Keratinocyte (primary cell): Measurements from ENCODE around the gene HOXC11. TPM values are rescaled to one million over a fixed set of nuclear protein-coding genes. Genes with fewer than 3 reads are reported as not detected.

Source experiments
- DNase-seq: peaks from one replicate; pipeline ENCODE4 v3.0.0-alpha.2; 2011; ENCODE audit warnings: low read depth, missing footprints, low spot score
- FAIRE-seq: peaks from 2 replicates; lab custom pipeline; 2011; peaks lifted over from hg19 to GRCh38; lab: Jason Lieb, UNC
- H2AFZ ChIP-seq: 2 replicates; pipeline ENCODE4 v1.6.0; 2012; ENCODE audit warnings: low read length, control low read depth, inconsistent platforms; ENCODE audit not compliant: control insufficient read depth
- H3K27ac ChIP-seq: 2 replicates; pipeline ENCODE4 v1.5.1; 2011; ENCODE audit warnings: low read length; ENCODE audit not compliant: control insufficient read depth, insufficient read depth
- H3K27me3 ChIP-seq: 3 replicates; pipeline ENCODE4 v1.6.0; 2011; ENCODE audit warnings: low read length; ENCODE audit not compliant: control insufficient read depth, insufficient read depth; ENCODE audit errors: extremely low read depth
- H3K36me3 ChIP-seq, 2 experiments: 2 replicates in 1 of 2; 3 replicates in 1 of 2; pipeline ENCODE4 v1.5.1; 2011; ENCODE audit warnings: low read length in 2 of 2, mild to moderate bottlenecking in 1 of 2; ENCODE audit not compliant: control insufficient read depth in 2 of 2, insufficient read depth in 2 of 2; ENCODE audit errors: extremely low read depth in 1 of 2
- H3K4me1 ChIP-seq: 3 replicates; pipeline ENCODE4 v1.5.1; 2011; ENCODE audit warnings: low read length; ENCODE audit not compliant: control insufficient read depth, insufficient read depth; ENCODE audit errors: extremely low read depth
- H3K4me2 ChIP-seq: 3 replicates; pipeline ENCODE4 v1.6.0; 2011; ENCODE audit warnings: low read depth, low read length; ENCODE audit not compliant: control insufficient read depth, insufficient read depth; ENCODE audit errors: extremely low read depth
- H3K4me3 ChIP-seq, 3 experiments: fragments of 200-600 bp in 1 of 3; sonication (generic) in 1 of 3; 2 replicates in 2 of 3; 3 replicates in 1 of 3; pipeline ENCODE4 v1.5.1; 2011 to 2016; ENCODE audit warnings: low read length in 3 of 3, mild to moderate bottlenecking in 3 of 3, control low read depth in 2 of 3, inconsistent platforms in 1 of 3, low read depth in 1 of 3, mixed read lengths in 1 of 3, mixed run types in 1 of 3, moderate library complexity in 1 of 3; ENCODE audit not compliant: control insufficient read depth in 2 of 3, insufficient read depth in 2 of 3; ENCODE audit errors: extremely low read depth in 1 of 3
- H3K79me2 ChIP-seq: 2 replicates; pipeline ENCODE4 v1.6.0; 2012; ENCODE audit warnings: low read length; ENCODE audit not compliant: control insufficient read depth, insufficient read depth
- H3K9ac ChIP-seq: 3 replicates; pipeline ENCODE4 v1.6.0; 2011; ENCODE audit warnings: low read length; ENCODE audit not compliant: control insufficient read depth, insufficient read depth; ENCODE audit errors: extremely low read depth
- H3K9me1 ChIP-seq: 3 replicates; pipeline ENCODE4 v1.6.0; 2011; ENCODE audit warnings: low read length; ENCODE audit not compliant: control insufficient read depth, insufficient read depth; ENCODE audit errors: extremely low read depth
- H3K9me3 ChIP-seq: 2 replicates; pipeline ENCODE4 v1.5.1; 2012; ENCODE audit warnings: low read depth, low read length; ENCODE audit not compliant: control insufficient read depth
- H4K20me1 ChIP-seq: 3 replicates; pipeline ENCODE4 v1.6.0; 2011; ENCODE audit warnings: low read length; ENCODE audit not compliant: control insufficient read depth, insufficient read depth; ENCODE audit errors: extremely low read depth
- EZH2 ChIP-seq: IDR thresholded peaks from one replicate; pipeline ENCODE4 v1.6.1; 2012; ENCODE audit warnings: inconsistent platforms, mild to moderate bottlenecking, low read length, moderate library complexity
- dilution Hi-C: fragments of 300-500 bp; cut with MboI; formaldehyde crosslinking; loops from one replicate; pipeline ENCODE4 v1.7.0; 2020; ENCODE audit warnings: low sequenced_read_pairs; ENCODE audit not compliant: extremely low pct_ligation_motif_present
- polyA plus RNA-seq, 5 experiments: library from polyadenylated mRNA; depleted of rRNA in 3 of 5; stranded (reverse) in 3 of 5; stranded (forward) in 1 of 5; unstranded in 1 of 5; fragments of >200 nt; gene quantifications; 1 replicate in 1 of 5; 2 replicates in 3 of 5; 3 replicates in 1 of 5; pipeline versions ENCODE4 v1.2.1 to v1.2.3, GENCODE V29; 2011 to 2012; ENCODE audit warnings: missing spikeins in 2 of 5, low read depth in 1 of 5, low replicate concordance in 1 of 5
- TF ChIP-seq, protein P1 (sequence below), 3 experiments: IDR thresholded peaks in 1 of 3; conservative IDR thresholded peaks in 1 of 3; optimal IDR thresholded peaks in 1 of 3; 2 replicates in 2 of 3; 3 replicates in 1 of 3; pipeline versions ENCODE3 to v1.5.1; 2011; ENCODE audit warnings: low read length in 3 of 3, mild to moderate bottlenecking in 3 of 3, moderate library complexity in 2 of 3, control low read depth in 1 of 3, inconsistent platforms in 1 of 3; ENCODE audit not compliant: insufficient read depth in 2 of 3; ENCODE audit errors: extremely low read depth in 1 of 3

Gene HOXC11
- polyA plus RNA-seq, 1 donor (not counting 4 experiments of a cell fraction or from before 2014, with no cell fraction given): 1.6 TPM

DNA sequence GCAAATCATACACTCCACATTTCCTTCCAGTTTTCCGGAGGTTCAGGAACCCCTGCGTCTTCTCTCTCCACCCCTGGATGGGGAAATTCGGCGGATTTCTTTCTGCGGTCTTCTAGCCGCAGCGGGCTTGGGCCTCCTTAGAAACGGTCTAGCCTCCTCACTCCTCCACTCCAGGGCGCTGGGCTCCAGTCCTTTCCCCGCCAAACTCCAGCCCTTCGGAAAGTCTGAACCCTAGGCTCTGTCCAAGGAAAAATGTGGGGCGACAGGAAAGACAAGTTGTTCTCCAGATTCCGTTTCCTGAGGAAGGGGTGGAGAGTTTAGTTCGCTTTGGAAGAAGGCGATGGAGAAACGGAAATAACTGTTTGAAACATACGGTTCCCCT, 10.6 kb downstream of the HOXC11 start:
- H3K27ac ChIP-seq: peak overlapping the region; percentile 74
- H3K9me1 ChIP-seq: no peaks in the 10 kb centered on the region
- H3K4me3 ChIP-seq: peak overlapping the region; percentile 44 to 67 (median 67)
- FAIRE-seq: no peak
- no peak for TF ChIP-seq EZH2
- TF ChIP-seq, protein P1, sequence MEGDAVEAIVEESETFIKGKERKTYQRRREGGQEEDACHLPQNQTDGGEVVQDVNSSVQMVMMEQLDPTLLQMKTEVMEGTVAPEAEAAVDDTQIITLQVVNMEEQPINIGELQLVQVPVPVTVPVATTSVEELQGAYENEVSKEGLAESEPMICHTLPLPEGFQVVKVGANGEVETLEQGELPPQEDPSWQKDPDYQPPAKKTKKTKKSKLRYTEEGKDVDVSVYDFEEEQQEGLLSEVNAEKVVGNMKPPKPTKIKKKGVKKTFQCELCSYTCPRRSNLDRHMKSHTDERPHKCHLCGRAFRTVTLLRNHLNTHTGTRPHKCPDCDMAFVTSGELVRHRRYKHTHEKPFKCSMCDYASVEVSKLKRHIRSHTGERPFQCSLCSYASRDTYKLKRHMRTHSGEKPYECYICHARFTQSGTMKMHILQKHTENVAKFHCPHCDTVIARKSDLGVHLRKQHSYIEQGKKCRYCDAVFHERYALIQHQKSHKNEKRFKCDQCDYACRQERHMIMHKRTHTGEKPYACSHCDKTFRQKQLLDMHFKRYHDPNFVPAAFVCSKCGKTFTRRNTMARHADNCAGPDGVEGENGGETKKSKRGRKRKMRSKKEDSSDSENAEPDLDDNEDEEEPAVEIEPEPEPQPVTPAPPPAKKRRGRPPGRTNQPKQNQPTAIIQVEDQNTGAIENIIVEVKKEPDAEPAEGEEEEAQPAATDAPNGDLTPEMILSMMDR (optimal IDR thresholded peaks at IDR 0.05 in 1 of 3, IDR thresholded peaks at IDR 0.05 in 1 of 3, conservative IDR thresholded peaks at IDR 0.05 in 1 of 3; ENCODE audit: extremely low read depth in 1 of 3, insufficient read depth in 2 of 3, low read length in 3 of 3): no peak
- no peaks in the 10 kb centered on the region for H4K20me1 ChIP-seq
- DNase-seq: no peak
- peaks cover 48% of the 10 kb centered on the region for H3K79me2 ChIP-seq
- no peaks in the 10 kb centered on the region for H3K27me3 ChIP-seq
- H3K36me3 ChIP-seq: no peaks in the 10 kb centered on the region
- peak overlapping the region; percentile 77 for H3K9ac ChIP-seq
- peak overlapping the region; percentile 87 for H3K4me2 ChIP-seq
- H2AFZ ChIP-seq: no peak overlapping the region
- dilution Hi-C loops: no loop called here
- H3K4me1 ChIP-seq: peaks cover 31% of the 10 kb centered on the region
- no peaks in the 10 kb centered on the region for H3K9me3 ChIP-seq

DNA sequence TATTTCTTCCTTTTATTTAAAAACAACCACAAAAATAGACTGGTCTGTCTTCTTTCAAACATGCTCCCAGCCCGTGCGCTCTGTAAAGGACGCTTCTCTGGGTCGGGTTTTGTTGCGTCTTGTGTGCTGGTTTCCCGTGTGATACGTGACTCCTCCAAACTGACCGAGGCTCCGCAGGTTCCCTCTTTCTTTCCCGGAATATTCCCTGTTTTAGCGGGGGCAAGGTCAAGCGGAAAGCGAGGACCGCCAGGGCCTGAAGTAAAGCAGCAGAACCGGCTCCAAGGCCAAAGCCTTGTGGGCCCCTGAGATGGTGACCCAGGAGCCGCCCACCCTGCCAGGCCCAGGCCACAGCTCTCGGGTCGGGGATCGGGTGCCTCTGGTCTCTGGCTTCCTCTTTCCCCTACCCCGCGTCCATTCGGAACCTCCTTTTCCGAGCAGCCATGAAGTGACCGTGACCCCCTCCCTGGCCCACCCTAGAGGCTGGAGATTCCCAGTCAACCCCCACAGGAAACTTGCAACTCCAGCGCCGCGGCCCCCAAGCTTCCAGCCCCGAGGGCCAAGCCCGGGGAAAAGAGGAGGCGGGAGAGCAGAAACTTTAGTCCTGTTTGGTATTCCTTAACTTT, 11.1 kb downstream of the HOXC11 start:
- peaks cover 53% of the 10 kb centered on the region for H3K79me2 ChIP-seq
- no peaks in the 10 kb centered on the region for H3K9me3 ChIP-seq
- H3K4me2 ChIP-seq: peak overlapping the region; percentile 87
- FAIRE-seq: no peak
- dilution Hi-C loops: no loop called here
- H3K4me1 ChIP-seq: peaks cover 31% of the 10 kb centered on the region
- H3K27ac ChIP-seq: peak overlapping the region; percentile 74
- H2AFZ ChIP-seq: peak overlapping the region; percentile 32
- no peak for DNase-seq
- no peaks in the 10 kb centered on the region for H4K20me1 ChIP-seq
- H3K9ac ChIP-seq: peak overlapping the region; percentile 77
- H3K4me3 ChIP-seq: peak overlapping the region; percentile 44 to 67 (median 67)
- H3K27me3 ChIP-seq: no peaks in the 10 kb centered on the region
- TF ChIP-seq, protein P1 (optimal IDR thresholded peaks at IDR 0.05 in 1 of 3, IDR thresholded peaks at IDR 0.05 in 1 of 3, conservative IDR thresholded peaks at IDR 0.05 in 1 of 3; ENCODE audit: extremely low read depth in 1 of 3, insufficient read depth in 2 of 3, low read length in 3 of 3): no peak
- TF ChIP-seq EZH2: no peak
- H3K9me1 ChIP-seq: no peaks in the 10 kb centered on the region
- no peaks in the 10 kb centered on the region for H3K36me3 ChIP-seq
